IPS-20b (cell line): ENCODE results near the gene JADE3.
"Not testable (repeated sequence)": the region's sequence is repeated elsewhere in the genome, so short reads cannot be mapped to it uniquely, and the experiment has no call there.

ENCODE experiments used
- H3K27ac ChIP-seq: one replicate; pipeline ENCODE4 v1.5.1; 2013; ENCODE audit warnings: low read length
- H3K27me3 ChIP-seq: 2 replicates; pipeline ENCODE4 v1.6.1; 2013; ENCODE audit warnings: mild to moderate bottlenecking, low read length, inconsistent platforms; ENCODE audit not compliant: insufficient read depth
- H3K36me3 ChIP-seq: 2 replicates; pipeline ENCODE4 v1.6.1; 2013; ENCODE audit warnings: low read depth, mild to moderate bottlenecking, inconsistent platforms, low read length, moderate library complexity; ENCODE audit not compliant: insufficient read depth
- H3K4me1 ChIP-seq: 2 replicates; pipeline ENCODE4 v1.6.1; 2013; ENCODE audit warnings: mild to moderate bottlenecking, control low read depth, inconsistent platforms, low read length, moderate library complexity; ENCODE audit not compliant: insufficient read depth
- H3K4me3 ChIP-seq: 2 replicates; pipeline ENCODE4 v1.5.1; 2013; ENCODE audit warnings: mild to moderate bottlenecking, low read length, inconsistent platforms
- H3K9ac ChIP-seq: 2 replicates; pipeline ENCODE4 v1.6.1; 2013; ENCODE audit warnings: low read depth, mild to moderate bottlenecking, inconsistent platforms, low read length, moderate library complexity
- H3K9me3 ChIP-seq: 2 replicates; pipeline ENCODE4 v1.6.1; 2013; ENCODE audit warnings: mild to moderate bottlenecking, low read depth, low read length, inconsistent platforms; ENCODE audit not compliant: insufficient read depth

Gene JADE3

DNA sequence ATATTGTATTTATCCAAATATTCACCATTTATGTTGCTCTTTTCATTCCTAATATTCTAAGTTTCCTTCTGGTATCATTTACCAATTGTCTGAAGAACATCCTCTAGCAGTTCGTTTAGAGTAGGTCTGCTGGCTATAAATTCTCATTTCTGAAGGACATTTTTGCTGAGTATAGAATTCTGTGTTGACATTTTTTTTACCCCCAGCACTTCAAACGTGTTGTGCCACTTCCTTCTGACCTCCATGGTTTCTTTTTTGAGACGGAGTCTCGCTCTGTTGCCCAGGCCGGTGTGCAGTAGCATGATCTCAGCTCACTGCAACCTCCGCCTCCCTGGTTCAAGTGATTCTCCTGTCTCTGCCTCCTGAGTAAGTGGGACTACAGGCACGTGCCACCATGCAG is 26.4 kb downstream of the JADE3 start:
- H3K36me3 ChIP-seq: no peaks in the 10 kb centered on the region
- no peak overlapping the region for H3K4me3 ChIP-seq
- H3K27me3 ChIP-seq: no peaks in the 10 kb centered on the region
- no peak overlapping the region for H3K27ac ChIP-seq
- H3K9me3 ChIP-seq: no peaks in the 10 kb centered on the region
- no peaks in the 10 kb centered on the region for H3K4me1 ChIP-seq
- no peak overlapping the region for H3K9ac ChIP-seq

DNA sequence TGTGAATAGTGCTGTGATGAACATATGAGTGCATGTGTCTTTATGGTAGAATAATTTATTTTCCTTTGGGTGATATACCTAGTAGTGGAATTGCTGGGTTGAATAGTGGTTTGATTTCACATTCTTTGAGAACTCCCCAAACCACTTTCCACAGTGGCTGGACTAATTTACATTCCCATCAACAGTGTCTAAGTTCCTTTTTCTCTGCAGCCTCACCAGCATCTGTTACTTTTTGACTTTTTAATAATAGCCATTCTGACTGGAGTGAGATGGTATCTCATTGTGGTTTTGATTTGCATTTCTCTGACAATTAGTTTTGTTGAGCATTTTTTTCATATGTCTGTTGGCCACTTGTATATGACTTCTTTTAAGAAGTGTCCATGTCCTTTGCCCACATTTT is 29.1 kb downstream of the JADE3 start:
- Histone ChIP-seq H3K36me3 (no peaks in the 10 kb centered on the region), H3K4me1 (0 out of 2 replicates have a peak, but pooled peaks cover 3% of the 10 kb centered on the region), H3K9me3 (no peaks in the 10 kb centered on the region), H3K4me3 (no peak overlapping the region), H3K27me3 (no peaks in the 10 kb centered on the region), H3K27ac (no peak overlapping the region), H3K9ac (no peak overlapping the region)

DNA sequence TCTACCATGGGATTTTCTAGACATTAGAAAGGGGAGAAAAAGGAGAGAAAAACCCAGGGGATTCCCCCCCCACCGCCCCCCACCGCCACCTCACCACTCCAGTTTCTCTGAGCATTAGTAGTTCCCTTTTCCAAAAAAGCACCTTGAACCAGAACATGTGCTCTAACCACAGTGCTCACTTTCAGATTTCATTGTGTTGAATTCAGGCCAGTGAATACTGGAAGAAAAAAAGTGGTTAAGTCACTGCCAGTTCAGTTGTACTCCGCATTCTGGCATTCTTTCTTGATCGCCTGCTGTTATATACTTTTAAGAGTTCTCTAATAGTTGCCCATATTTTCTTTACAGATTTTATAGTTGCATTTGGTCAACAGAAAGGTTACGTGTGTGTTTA is 40.9 kb downstream of the JADE3 start:
- no peak overlapping the region; the same call in 1 of the 2 replicates for H3K9ac ChIP-seq
- no peaks in the 10 kb centered on the region for H3K36me3 ChIP-seq
- no peaks in the 10 kb centered on the region for H3K27me3 ChIP-seq
- H3K9me3 ChIP-seq: no peaks in the 10 kb centered on the region
- peaks cover 24% of the 10 kb centered on the region for H3K4me1 ChIP-seq
- 0 out of 2 replicates have a peak overlapping the region, but pooled peaks have one; percentile 51 for H3K4me3 ChIP-seq
- H3K27ac ChIP-seq: no peak overlapping the region

DNA sequence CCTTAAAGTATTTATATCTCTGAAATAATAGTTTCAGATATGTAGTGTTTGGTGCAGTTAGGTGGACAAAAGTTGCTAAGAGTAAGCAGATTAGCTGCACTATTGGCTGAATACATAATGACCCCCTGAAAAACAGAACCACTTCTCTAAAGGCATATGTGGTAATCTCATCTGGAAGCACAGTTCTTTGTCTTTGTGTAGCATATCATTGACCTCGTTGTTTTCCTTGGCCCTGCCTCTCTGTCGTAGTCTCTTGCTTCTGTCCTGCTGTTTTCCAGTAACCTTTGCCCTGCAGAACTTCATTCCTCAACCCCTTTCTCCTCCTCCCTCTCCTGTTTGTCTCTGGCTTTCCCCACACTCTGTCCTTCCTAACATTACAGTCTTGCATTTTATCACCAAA is 41.4 kb downstream of the JADE3 start:
- H3K4me3 ChIP-seq: peak overlapping the region; percentile 51
- H3K36me3 ChIP-seq: no peaks in the 10 kb centered on the region
- H3K9ac ChIP-seq: peak overlapping the region; percentile 68
- H3K27ac ChIP-seq: peak overlapping the region; percentile 69
- H3K4me1 ChIP-seq: peaks cover 24% of the 10 kb centered on the region
- no peaks in the 10 kb centered on the region for H3K27me3 ChIP-seq
- H3K9me3 ChIP-seq: no peaks in the 10 kb centered on the region

DNA sequence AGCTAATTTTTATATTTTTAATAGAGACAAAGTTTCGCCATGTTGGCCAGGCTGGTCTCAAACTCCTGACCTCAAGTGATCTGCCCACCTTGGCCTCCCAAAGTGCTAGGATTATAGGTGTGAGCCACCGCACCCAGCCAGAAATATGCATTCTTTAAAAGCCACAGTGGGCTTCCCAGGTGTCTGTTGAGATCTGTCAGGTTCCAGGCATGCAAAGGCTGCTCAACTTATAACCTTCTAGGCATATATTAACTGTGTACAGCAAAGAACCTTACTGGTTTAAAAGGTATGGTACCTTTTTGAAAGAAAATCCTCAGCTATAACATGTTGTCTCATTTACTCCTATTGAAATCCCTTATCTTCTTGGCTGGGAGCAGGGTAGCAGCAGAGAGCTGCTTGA is 42.5 kb downstream of the JADE3 start:
- Histone ChIP-seq H3K9ac (no peak overlapping the region), H3K27ac (no peak overlapping the region), H3K4me3 (no peak overlapping the region), H3K27me3 (no peaks in the 10 kb centered on the region), H3K9me3 (no peaks in the 10 kb centered on the region), H3K36me3 (no peaks in the 10 kb centered on the region), H3K4me1 (peaks cover 24% of the 10 kb centered on the region)

DNA sequence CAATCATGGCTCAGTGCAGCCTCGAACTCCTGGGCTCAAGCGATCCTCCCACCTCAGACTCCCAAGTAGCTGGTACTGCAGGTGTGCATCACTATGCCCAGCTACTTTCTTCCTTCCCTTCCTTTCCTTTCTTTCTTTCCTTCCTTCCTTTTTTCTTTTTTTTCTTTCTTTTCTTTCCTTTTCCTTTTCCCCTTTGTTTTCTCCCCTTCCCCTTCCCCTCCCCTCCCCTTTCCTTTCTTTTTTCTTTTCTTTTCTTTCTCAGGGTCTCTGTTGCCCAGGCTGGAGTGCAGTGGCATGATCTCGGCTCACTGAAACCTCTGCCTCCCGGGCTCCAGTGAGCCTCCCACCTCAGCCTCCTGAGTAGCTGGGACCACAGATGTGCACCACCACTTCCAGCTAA is 44.4 kb downstream of the JADE3 start:
- H3K9ac ChIP-seq, H3K27me3 ChIP-seq, H3K36me3 ChIP-seq, H3K4me3 ChIP-seq, H3K9me3 ChIP-seq, H3K27ac ChIP-seq: not testable (repeated sequence)
- peaks cover 27% of the 10 kb centered on the region for H3K4me1 ChIP-seq

DNA sequence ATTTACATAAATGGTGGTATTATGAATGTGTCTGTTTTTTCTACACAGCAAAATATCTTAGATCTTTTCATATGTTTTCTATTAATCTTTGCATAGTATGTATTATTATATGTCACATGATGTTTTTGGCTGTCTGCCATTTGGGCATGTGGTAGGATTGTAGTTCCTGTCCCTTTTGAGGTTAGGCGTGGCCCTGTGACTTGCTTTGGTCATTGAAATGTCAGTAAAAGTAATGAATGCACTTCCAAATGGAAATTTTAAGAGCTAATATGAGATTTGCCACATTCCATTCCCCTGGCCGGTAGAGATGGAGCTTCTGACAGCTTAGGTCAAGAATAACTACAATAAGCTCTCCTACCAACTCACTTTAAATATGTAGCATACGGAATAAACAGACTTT is 45.1 kb downstream of the JADE3 start:
- Histone ChIP-seq H3K27ac (no peak overlapping the region), H3K36me3 (no peaks in the 10 kb centered on the region), H3K4me1 (peaks cover 26% of the 10 kb centered on the region), H3K9me3 (no peaks in the 10 kb centered on the region), H3K9ac (no peak overlapping the region), H3K4me3 (no peak overlapping the region), H3K27me3 (no peaks in the 10 kb centered on the region)

DNA sequence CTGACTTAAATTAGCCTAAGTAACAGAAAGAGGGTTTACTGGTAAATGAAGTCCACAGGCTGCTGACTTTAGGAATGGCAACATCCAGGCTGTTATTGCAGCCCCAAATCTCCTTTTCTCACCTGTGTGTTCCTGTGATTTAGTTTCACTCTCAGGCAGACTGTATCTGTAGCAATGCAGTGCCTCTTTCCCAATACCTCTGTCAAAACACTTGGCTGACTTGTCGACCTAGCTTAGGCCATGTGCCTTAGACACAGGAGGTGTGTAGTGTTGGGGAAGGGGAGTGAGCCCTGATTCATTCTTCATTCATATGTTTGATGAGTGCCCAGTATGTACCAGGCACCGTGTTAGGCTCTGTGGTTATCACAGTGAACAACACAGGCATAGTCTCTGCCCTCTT is 46.9 kb downstream of the JADE3 start:
- Histone ChIP-seq H3K9me3 (no peaks in the 10 kb centered on the region), H3K27ac (no peak overlapping the region), H3K4me1 (peaks cover 13% of the 10 kb centered on the region; the same call in 1 of the 2 replicates), H3K9ac (no peak overlapping the region), H3K36me3 (no peaks in the 10 kb centered on the region), H3K27me3 (no peaks in the 10 kb centered on the region), H3K4me3 (no peak overlapping the region)

DNA sequence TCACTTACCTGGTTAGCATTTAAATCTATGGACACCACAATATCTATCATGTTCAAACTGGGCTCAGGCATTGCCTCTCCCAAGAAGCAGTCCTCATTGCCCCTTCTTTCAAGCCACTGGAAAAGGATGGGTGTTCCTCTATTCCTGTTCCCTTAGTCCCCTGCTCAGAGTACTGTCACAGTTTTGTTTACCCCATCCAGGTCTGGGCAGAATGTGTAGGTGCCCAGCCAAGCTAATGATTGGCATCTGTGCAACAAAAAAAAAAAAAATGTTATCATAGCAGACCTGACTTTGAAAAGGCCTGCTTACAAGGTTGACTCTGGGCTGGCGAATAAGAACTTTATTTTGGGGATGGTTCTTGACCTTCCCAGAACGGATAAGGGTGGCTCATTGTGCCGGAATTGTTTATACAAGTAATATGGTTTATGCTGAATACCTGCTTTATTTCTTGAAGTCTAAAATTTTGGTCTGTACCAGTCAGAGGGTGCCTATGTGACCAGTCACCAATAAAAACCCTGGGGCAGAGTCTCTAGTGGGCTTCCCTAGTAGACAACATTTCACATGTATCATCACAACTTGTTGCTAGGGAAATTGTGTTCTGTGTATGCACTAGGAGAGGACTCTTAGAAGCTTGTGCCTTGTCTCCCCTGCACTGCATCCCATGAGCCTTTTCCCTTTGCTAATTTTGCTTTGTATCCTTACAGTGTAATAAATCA is 47.9 kb downstream of the JADE3 start:
- Histone ChIP-seq H3K9ac (no peak overlapping the region), H3K4me1 (peaks cover 9% of the 10 kb centered on the region; the same call in 1 of the 2 replicates), H3K36me3 (no peaks in the 10 kb centered on the region), H3K27ac (no peak overlapping the region), H3K4me3 (no peak overlapping the region), H3K9me3 (no peaks in the 10 kb centered on the region), H3K27me3 (no peaks in the 10 kb centered on the region)

DNA sequence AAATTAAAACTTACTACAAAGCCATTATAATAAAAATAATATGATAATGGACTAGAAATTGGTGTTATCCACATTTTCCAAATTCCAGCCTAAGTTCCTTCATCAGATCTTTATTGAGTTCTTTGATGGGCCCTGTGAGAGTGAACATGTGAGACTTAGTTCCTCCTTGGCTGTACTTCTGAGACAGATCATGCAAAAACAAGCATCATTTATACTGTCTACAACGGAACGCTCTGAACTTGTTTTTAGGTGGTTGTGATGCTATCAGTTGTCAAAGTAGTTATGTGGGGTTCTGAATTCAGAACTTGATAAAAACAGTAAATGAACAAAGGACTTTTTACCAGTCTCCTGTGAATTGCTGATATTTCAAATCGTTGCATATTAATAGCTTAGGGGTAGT is 48.9 kb downstream of the JADE3 start:
- Histone ChIP-seq H3K4me1 (peaks cover 9% of the 10 kb centered on the region; the same call in 1 of the 2 replicates), H3K27me3 (no peaks in the 10 kb centered on the region), H3K36me3 (no peaks in the 10 kb centered on the region), H3K9me3 (no peaks in the 10 kb centered on the region), H3K27ac (no peak overlapping the region), H3K4me3 (no peak overlapping the region), H3K9ac (no peak overlapping the region)

DNA sequence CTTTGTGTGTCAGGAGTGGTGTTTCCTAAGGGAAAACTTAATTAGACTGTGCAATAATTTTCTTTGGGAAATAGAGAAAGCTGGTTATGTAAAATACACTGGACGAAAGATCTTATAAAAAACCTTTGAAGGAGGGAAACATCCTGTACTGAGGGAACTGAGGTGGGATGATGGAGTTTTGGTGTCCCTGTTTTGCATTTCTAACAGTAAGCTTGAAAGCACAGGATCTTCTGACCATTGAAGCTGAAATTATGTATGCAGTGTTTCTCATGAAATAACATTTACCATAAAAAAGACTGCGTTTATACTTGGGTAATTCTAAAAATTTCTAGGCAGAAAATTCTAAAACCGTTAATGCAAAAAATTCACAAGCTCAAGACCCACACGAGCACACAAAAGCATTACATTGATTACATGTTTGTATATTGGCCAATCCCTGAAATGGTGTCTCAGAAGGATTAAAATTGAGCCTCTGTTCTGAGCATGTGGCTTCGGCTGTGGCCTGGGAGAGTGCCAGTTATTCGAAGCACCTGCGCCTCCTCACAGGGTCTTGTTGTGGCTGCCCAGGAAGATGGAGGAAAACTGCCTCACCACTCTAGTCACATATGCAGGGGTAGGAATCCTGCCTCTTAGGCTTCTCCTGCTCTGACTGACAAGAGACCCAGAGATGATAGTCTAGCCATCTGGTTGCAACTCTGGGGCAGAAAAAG is 49.5 kb downstream of the JADE3 start:
- Histone ChIP-seq H3K36me3 (no peaks in the 10 kb centered on the region), H3K4me1 (peaks cover 9% of the 10 kb centered on the region; the same call in 1 of the 2 replicates), H3K27ac (no peak overlapping the region), H3K4me3 (no peak overlapping the region), H3K27me3 (no peaks in the 10 kb centered on the region), H3K9me3 (no peaks in the 10 kb centered on the region), H3K9ac (no peak overlapping the region)

DNA sequence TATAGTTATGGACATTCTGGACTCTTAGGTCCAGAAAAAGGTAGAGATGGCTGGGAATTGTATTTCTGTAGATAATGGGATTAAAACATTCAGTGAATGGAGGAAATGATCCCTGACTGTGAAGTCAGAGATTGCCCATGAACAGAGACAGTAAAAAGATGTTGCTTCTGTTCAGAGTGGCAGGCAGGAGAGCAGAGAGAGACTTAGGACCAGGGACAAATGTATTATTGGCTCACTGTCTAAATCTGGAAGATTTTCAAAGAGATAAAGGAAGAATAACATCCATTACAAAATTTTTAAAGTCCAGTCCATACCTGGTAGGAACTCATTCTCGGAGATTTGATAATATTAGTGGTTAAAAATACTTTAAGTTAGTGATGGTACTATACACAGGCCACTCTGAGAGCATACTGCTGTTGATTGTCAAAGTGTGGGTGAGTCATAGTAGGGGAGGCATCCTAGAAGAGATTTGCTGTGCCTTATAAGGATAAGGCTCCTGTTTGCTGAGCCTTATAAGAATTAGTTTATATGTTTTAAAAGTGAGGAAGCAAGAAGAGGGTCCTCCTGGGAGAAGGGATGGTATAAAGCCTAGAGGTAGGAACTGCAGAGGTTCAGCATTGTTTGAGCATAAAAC is 53.0 kb downstream of the JADE3 start:
- Histone ChIP-seq H3K4me1 (peaks cover 14% of the 10 kb centered on the region; the same call in 1 of the 2 replicates), H3K9ac (no peak overlapping the region), H3K9me3 (no peaks in the 10 kb centered on the region), H3K27ac (no peak overlapping the region), H3K36me3 (no peaks in the 10 kb centered on the region), H3K4me3 (no peak overlapping the region), H3K27me3 (no peaks in the 10 kb centered on the region)
